A673 (cell line): ENCODE measurements around the gene PPP1R12A. TPM values are rescaled to one million over a fixed set of nuclear protein-coding genes. Genes with fewer than 3 reads are reported as not detected.

Source experiments
- BruUV-seq: library from RNA; stranded (reverse); fragments of 400-500 nt; replicated peaks from 2 replicates; lab custom pipeline; 2021; lab: Mats Ljungman, UMichigan
- CTCF ChIA-PET: fragments of 300-600 bp; sonication (Branson Sonifier 250); formaldehyde crosslinking; loops from one replicate; lab custom pipeline; 2022; ENCODE audit warnings: antibody characterized with exemption; lab: Charles Lee
- POLR2A ChIA-PET: fragments of 300-600 bp; sonication (Branson Sonifier 250); formaldehyde crosslinking; loops from one replicate; lab custom pipeline; 2022; ENCODE audit warnings: antibody characterized with exemption; ENCODE audit not compliant: low non-redundant PET; lab: Charles Lee
- DNase-seq: peaks from one replicate; pipeline ENCODE4 v3.0.0-alpha.2; 2015; ENCODE audit warnings: low spot score
- H3K27ac ChIP-seq: fragments of 200-600 bp; sonication (generic); 2 replicates; pipeline ENCODE4 v1.5.1; 2016; ENCODE audit warnings: mixed run types, low read depth, mild to moderate bottlenecking, mixed read lengths, antibody characterized with exemption, low read length; ENCODE audit not compliant: poor library complexity, severe bottlenecking
- H3K27me3 ChIP-seq: fragments of 200-600 bp; sonication (generic); replicated peaks from 2 replicates; pipeline ENCODE4 v1.6.1; 2017; ENCODE audit warnings: mixed run types, low read depth, mild to moderate bottlenecking, mixed read lengths, antibody characterized with exemption, low read length; ENCODE audit not compliant: insufficient read depth, poor library complexity
- H3K36me3 ChIP-seq: fragments of 200-600 bp; sonication (generic); 2 replicates; pipeline ENCODE4 v1.6.1; 2016; ENCODE audit warnings: mixed run types, mild to moderate bottlenecking, mixed read lengths, antibody characterized with exemption, low read length; ENCODE audit not compliant: insufficient read depth, poor library complexity, severe bottlenecking
- H3K4me1 ChIP-seq: fragments of 200-600 bp; sonication (generic); 2 replicates; pipeline ENCODE4 v1.6.1; 2017; ENCODE audit warnings: mixed run types, mild to moderate bottlenecking, mixed read lengths, antibody characterized with exemption, low read length; ENCODE audit not compliant: insufficient read depth, poor library complexity, severe bottlenecking
- H3K4me3 ChIP-seq: fragments of 200-600 bp; sonication (generic); 2 replicates; pipeline ENCODE4 v1.5.1; 2016; ENCODE audit warnings: low read depth, mixed run types, mild to moderate bottlenecking, mixed read lengths, low read length; ENCODE audit not compliant: poor library complexity, severe bottlenecking
- H3K9me3 ChIP-seq: fragments of 200-600 bp; sonication (generic); 2 replicates; pipeline ENCODE4 v1.6.1; 2016; ENCODE audit warnings: mixed run types, low read depth, mild to moderate bottlenecking, mixed read lengths, antibody characterized with exemption, low read length; ENCODE audit not compliant: poor library complexity, severe bottlenecking
- CTCF ChIP-seq: fragments of 300-800, 200-600 bp; sonication (generic); conservative IDR thresholded peaks from 2 replicates; pipeline ENCODE4 v1.5.1; 2017; ENCODE audit warnings: low read depth, mild to moderate bottlenecking, antibody characterized with exemption, low read length, moderate library complexity, mixed read lengths
- EZH2 ChIP-seq: fragments of 200-600 bp; sonication (generic); IDR thresholded peaks from 2 replicates; pipeline ENCODE4 v1.6.1; 2017; ENCODE audit warnings: borderline replicate concordance, low read depth, mild to moderate bottlenecking, mixed read lengths, antibody characterized with exemption, low read length; ENCODE audit not compliant: poor library complexity, severe bottlenecking
- intact Hi-C: fragments of 100-400 bp; cut with micrococcal nuclease; formaldehyde crosslinking; loops from one replicate; pipeline ENCODE4 v1.10.0; 2022; ENCODE audit not compliant: unreplicated experiment
- total RNA-seq: library from RNA; stranded (reverse); gene quantifications from 2 replicates; pipeline ENCODE4 v1.2.3, GENCODE V29; 2021

Gene PPP1R12A
- total RNA-seq, 1 experiment from 2014 or later, result 80.8 TPM

GRCh38 chr12:79764641-79765040, 170.3 kb downstream of the PPP1R12A start:
- BruUV-seq, result no TSS peak
- no peak for DNase-seq
- no peaks in the 10 kb centered on the region for H3K9me3 ChIP-seq
- H3K4me3 ChIP-seq, result no peak overlapping the region
- intact Hi-C loops, result no loop called here
- no peaks in the 10 kb centered on the region for H3K27me3 ChIP-seq
- H3K36me3 ChIP-seq, result no peaks in the 10 kb centered on the region
- no peaks in the 10 kb centered on the region for H3K4me1 ChIP-seq
- CTCF ChIA-PET, result no interaction called here
- no peak for TF ChIP-seq EZH2
- no peak for TF ChIP-seq CTCF
- no peak overlapping the region for H3K27ac ChIP-seq
- POLR2A ChIA-PET, result no interaction called here

- BruUV-seq, result no TSS peak
- Histone ChIP-seq H3K4me1 (no peaks in the 10 kb centered on the region), H3K27me3 (no peaks in the 10 kb centered on the region), H3K36me3 (no peaks in the 10 kb centered on the region), H3K27ac (no peak overlapping the region), H3K4me3 (no peak overlapping the region), H3K9me3 (no peaks in the 10 kb centered on the region)
- POLR2A ChIA-PET, result no interaction called here
- intact Hi-C loops, result no loop called here
- no peak for DNase-seq
- TF ChIP-seq EZH2 (no peak), CTCF (no peak)
- CTCF ChIA-PET, result interaction anchor here (0.5 kb wide), 1 partner anchor 78 kb away, joined by 3 read pairs; no protein-coding TSS in a partner anchor
These were observed 171.0 kb downstream of the PPP1R12A start for GRCh38 chr12:79763766-79764452.

- POLR2A ChIA-PET, result no interaction called here
- Histone ChIP-seq H3K9me3 (peaks cover 4% of the 10 kb centered on the region), H3K36me3 (no peaks in the 10 kb centered on the region), H3K27me3 (no peaks in the 10 kb centered on the region), H3K27ac (no peak overlapping the region), H3K4me3 (no peak overlapping the region), H3K4me1 (no peaks in the 10 kb centered on the region)
- CTCF ChIA-PET, result no interaction called here
- no peak for TF ChIP-seq CTCF
- TF ChIP-seq EZH2, result no peak
- DNase-seq, result no peak
- no TSS peak for BruUV-seq
- intact Hi-C loops, result no loop called here
These were observed 173.6 kb downstream of the PPP1R12A start for GRCh38 chr12:79761341-79761740.
